ENCODE data around the gene PAX5.
"Not testable (repeated sequence)": the region's sequence is repeated elsewhere in the genome, so short reads cannot be mapped to it uniquely, and the experiment has no call there.

Gene PAX5

DNA sequence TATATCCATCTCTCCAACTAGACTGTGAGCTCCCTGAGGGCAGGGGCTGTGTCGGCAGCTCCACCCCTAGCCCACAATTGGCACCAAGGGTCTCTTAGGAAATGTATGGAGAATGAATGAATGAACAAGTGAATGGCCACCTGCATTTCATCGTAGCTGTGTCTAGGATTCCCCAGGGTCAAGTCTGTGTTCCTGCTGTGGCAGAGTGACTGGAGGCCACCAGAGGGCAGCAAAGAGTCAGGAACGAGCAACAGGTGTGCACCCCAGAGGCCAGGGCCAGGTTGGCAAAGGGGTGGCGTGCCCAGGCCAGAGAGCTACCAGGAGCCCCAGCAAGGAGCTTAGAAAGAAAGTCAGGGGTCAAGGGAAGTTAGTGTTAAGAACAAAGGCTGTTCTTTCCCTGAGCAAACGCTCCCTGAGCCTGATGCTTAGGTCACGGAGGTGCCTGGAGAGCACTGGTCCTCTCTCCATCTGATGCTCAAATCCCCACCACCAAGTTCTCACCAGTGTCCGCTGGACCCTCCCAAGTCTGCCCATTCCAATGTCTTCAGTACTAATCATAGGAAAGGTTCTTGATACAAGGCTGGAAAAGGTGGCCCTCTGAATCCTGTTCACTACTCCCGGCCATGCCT lies 160.7 kb downstream of the PAX5 start:
- Histone ChIP-seq H3K27me3 (ENCODE audit: control insufficient read depth, insufficient read depth, low read length) (no peaks in the 10 kb centered on the region), H3K4me1 (ENCODE audit: control insufficient read depth, insufficient read depth, low read length) (no peaks in the 10 kb centered on the region)

GRCh38 chr9:36872641-36873040 lies 161.4 kb downstream of the PAX5 start:
- Histone ChIP-seq H3K4me1 (ENCODE audit: control insufficient read depth, insufficient read depth, low read length) (no peaks in the 10 kb centered on the region), H3K36me3 (ENCODE audit: control insufficient read depth, insufficient read depth, low read length) (no peaks in the 10 kb centered on the region)

More for the DNA sequence above, 160.7 kb downstream of the PAX5 start:
- H3K36me3 ChIP-seq (ENCODE audit: control insufficient read depth, insufficient read depth, low read length): no peaks in the 10 kb centered on the region
- no peaks in the 10 kb centered on the region for H3K9me3 ChIP-seq (ENCODE audit: control insufficient read depth, insufficient read depth, low read length)
- no peak overlapping the region for H3K9ac ChIP-seq (ENCODE audit: low read depth, low read length)
- no peak overlapping the region for H3K4me3 ChIP-seq (ENCODE audit: low read depth, low read length)

GRCh38 chr9:36871606-36872005 lies 162.5 kb downstream of the PAX5 start:
- H3K27me3 ChIP-seq (ENCODE audit: control insufficient read depth, insufficient read depth, low read length): no peaks in the 10 kb centered on the region
- H3K9me3 ChIP-seq (ENCODE audit: control insufficient read depth, insufficient read depth, low read length): no peaks in the 10 kb centered on the region
- no peaks in the 10 kb centered on the region for H3K36me3 ChIP-seq (ENCODE audit: control insufficient read depth, insufficient read depth, low read length)
- H3K4me1 ChIP-seq (ENCODE audit: control insufficient read depth, insufficient read depth, low read length): no peaks in the 10 kb centered on the region
- no peak overlapping the region for H3K9ac ChIP-seq (ENCODE audit: low read depth, low read length)
- H3K4me3 ChIP-seq (ENCODE audit: low read depth, low read length): no peak overlapping the region

More at GRCh38 chr9:36872641-36873040, 161.4 kb downstream of the PAX5 start:
- Histone ChIP-seq H3K9ac (ENCODE audit: low read depth, low read length) (no peak overlapping the region), H3K9me3 (ENCODE audit: control insufficient read depth, insufficient read depth, low read length) (no peaks in the 10 kb centered on the region), H3K27me3 (ENCODE audit: control insufficient read depth, insufficient read depth, low read length) (no peaks in the 10 kb centered on the region), H3K4me3 (ENCODE audit: low read depth, low read length) (no peak overlapping the region)

DNA sequence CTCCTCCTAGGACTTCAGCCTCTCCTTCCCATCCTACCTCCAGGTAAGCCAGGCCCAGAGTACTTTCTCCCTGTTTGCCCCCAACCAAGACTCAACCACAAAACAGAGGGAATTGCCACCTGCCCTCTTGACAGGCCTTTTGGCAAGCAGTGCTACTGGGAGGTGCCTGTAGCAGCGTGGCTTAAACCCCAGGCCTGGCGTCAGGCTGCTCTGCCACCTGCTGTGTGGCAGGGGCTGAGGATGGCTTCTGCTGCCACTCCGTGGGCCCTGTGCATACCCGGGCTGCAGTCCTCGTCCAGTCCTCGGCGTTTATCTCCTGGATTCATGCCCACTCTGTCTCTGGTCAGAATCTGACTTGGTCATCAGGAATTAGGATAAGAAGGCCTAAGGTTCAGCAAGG lies 163.1 kb downstream of the PAX5 start:
- no peak overlapping the region for H3K4me3 ChIP-seq (ENCODE audit: low read depth, low read length)
- H3K4me1 ChIP-seq (ENCODE audit: control insufficient read depth, insufficient read depth, low read length): no peaks in the 10 kb centered on the region
- no peaks in the 10 kb centered on the region for H3K27me3 ChIP-seq (ENCODE audit: control insufficient read depth, insufficient read depth, low read length)
- H3K36me3 ChIP-seq (ENCODE audit: control insufficient read depth, insufficient read depth, low read length): no peaks in the 10 kb centered on the region
- no peaks in the 10 kb centered on the region for H3K9me3 ChIP-seq (ENCODE audit: control insufficient read depth, insufficient read depth, low read length)
- no peak overlapping the region for H3K9ac ChIP-seq (ENCODE audit: low read depth, low read length)

DNA sequence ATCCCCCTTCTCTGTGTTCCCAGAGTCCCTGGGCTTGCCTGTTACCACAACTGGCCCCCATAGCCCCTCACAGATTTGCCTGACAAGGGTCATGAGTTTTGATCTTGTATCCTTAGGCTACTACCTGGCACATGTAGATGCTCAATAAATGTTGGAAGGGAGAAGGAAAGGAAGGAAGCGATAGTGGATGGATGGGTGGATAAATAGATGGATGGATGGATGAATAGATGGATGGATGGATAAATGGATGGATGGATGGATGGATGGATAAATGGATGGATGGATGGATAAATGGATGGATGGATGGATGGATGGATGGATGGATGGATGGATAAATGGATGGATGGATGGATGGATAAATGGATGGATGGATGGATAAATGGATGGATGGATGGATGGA lies 164.5 kb downstream of the PAX5 start:
- H3K4me3 ChIP-seq (ENCODE audit: low read depth, low read length); H3K36me3 ChIP-seq (ENCODE audit: control insufficient read depth, insufficient read depth, low read length); H3K27me3 ChIP-seq (ENCODE audit: control insufficient read depth, insufficient read depth, low read length); H3K9ac ChIP-seq (ENCODE audit: low read depth, low read length); H3K9me3 ChIP-seq (ENCODE audit: control insufficient read depth, insufficient read depth, low read length); H3K4me1 ChIP-seq (ENCODE audit: control insufficient read depth, insufficient read depth, low read length): not testable (repeated sequence)

DNA sequence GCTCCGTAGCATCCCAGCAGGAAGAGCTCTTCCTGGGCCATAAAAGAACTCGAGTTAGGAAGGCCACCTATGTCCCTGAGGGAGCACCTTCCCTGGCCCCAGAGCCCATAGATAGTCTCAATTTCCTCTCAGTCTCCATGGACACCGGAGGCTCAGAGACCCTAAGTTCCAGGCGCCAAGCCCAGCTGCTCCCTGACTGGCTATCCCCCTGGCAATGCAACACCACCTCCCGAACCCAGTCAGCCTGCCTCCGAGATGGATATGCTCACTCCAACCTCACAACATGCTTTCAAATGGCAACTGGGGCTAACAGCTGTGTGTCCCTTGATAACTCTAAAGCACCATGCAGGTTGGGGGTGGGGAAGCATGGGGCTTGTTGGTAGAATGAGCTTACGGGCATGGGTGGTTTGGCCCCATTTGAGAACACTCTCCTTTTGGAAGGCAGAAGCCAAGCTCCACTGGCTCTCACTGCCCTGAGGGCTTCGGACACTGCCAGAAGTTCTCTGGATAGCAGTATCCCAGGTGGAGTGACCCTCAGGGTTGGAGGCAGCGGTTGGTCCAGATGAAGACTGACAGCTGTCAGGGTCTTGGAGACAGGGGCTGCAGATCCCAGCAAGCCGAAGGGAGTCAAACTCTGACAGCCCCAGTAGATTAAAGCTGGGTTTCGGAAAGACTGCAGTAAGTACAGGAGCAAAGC lies 165.3 kb downstream of the PAX5 start:
- no peaks in the 10 kb centered on the region for H3K9me3 ChIP-seq (ENCODE audit: control insufficient read depth, insufficient read depth, low read length)
- H3K36me3 ChIP-seq (ENCODE audit: control insufficient read depth, insufficient read depth, low read length): no peaks in the 10 kb centered on the region
- no peak overlapping the region for H3K9ac ChIP-seq (ENCODE audit: low read depth, low read length)
- H3K4me1 ChIP-seq (ENCODE audit: control insufficient read depth, insufficient read depth, low read length): no peaks in the 10 kb centered on the region
- peaks cover 14% of the 10 kb centered on the region for H3K27me3 ChIP-seq (ENCODE audit: control insufficient read depth, insufficient read depth, low read length)
- no peak overlapping the region for H3K4me3 ChIP-seq (ENCODE audit: low read depth, low read length)

DNA sequence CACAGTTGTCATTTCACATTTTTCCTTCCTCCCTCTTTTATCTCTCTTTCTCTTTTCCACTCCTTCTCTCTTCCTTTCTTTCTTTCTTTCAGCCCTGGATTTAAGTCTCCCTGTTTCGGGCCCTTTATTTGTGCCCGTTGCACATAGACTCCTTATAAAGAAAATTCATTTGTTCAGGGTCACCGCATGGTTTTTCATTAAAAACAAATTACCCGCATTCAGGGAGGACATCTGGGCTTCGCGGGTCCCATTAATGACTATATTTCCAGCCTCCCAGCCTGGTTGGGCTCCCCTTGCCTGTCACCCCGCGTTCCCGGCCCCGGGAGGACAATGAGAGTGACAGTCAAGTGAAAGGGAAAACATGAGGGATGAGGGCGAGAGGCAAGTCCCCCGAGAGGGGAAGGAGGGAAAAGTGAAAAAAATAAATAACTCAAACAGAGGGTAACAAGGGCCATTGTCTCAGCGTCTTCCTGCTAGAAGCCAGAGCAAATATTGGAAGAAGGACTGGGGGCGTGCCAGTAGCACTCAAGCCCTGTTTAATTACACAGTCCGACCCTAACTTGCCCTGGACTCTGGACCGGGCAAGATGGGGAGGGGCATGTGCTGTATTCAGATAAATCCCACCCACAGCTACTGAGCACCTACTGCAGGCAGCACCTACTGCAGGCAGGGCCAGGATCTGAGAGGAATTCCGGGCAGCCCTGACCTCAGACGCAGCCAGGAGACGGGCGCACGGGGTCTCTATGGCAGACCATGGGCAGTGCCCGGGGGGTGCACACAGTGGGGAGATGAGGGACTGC lies 166.2 kb downstream of the PAX5 start:
- Histone ChIP-seq H3K9ac (ENCODE audit: low read depth, low read length) (no peak overlapping the region), H3K27me3 (ENCODE audit: control insufficient read depth, insufficient read depth, low read length) (peaks cover 18% of the 10 kb centered on the region), H3K4me3 (ENCODE audit: low read depth, low read length) (no peak overlapping the region), H3K9me3 (ENCODE audit: control insufficient read depth, insufficient read depth, low read length) (no peaks in the 10 kb centered on the region), H3K4me1 (ENCODE audit: control insufficient read depth, insufficient read depth, low read length) (no peaks in the 10 kb centered on the region), H3K36me3 (ENCODE audit: control insufficient read depth, insufficient read depth, low read length) (peaks cover under 1% of the 10 kb centered on the region)

DNA sequence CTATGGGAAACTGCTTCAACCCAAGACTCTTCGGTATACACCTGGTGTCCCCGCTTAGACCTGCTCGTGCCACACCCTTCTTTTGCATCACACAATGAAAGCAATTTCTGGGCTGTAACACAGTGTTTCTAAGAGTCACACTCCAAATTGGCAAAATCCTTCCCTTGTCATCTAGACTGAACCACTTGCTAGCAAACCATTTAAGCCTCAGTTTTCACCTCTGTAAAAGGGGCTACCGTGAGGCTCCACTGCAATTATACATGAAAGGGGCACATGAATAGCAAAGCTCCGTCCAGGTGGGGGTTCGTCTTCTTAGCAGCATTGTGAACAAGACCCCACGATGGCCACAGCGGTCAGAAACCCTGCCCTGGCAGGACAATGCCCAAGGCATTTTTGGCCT lies 166.8 kb downstream of the PAX5 start:
- H3K4me3 ChIP-seq (ENCODE audit: low read depth, low read length): no peak overlapping the region
- H3K9me3 ChIP-seq (ENCODE audit: control insufficient read depth, insufficient read depth, low read length): no peaks in the 10 kb centered on the region
- peaks cover 2% of the 10 kb centered on the region for H3K36me3 ChIP-seq (ENCODE audit: control insufficient read depth, insufficient read depth, low read length)
- no peaks in the 10 kb centered on the region for H3K4me1 ChIP-seq (ENCODE audit: control insufficient read depth, insufficient read depth, low read length)
- no peak overlapping the region for H3K9ac ChIP-seq (ENCODE audit: low read depth, low read length)
- peaks cover 25% of the 10 kb centered on the region for H3K27me3 ChIP-seq (ENCODE audit: control insufficient read depth, insufficient read depth, low read length)

DNA sequence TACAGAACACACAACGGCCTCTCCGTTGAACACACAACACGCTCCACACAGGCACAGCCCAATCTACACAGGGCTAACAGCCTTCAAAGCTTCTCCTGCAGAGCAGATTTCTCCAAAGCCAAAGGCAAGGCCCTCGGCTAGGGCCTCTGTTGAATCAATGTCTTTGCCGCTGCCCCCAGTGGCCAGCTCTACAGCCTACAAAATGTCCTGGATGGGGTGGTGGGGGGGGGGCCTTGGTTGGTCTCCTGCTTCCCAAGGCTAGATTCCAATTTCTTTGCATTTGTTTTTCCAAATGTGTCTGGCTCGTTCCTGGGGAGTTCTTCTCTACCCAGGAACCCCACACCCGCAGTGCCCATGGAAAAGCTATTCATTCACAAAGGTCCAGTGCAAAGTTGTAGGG lies 167.2 kb downstream of the PAX5 start:
- no peaks in the 10 kb centered on the region for H3K4me1 ChIP-seq (ENCODE audit: control insufficient read depth, insufficient read depth, low read length)
- H3K27me3 ChIP-seq (ENCODE audit: control insufficient read depth, insufficient read depth, low read length): peaks cover 25% of the 10 kb centered on the region
- no peak overlapping the region for H3K9ac ChIP-seq (ENCODE audit: low read depth, low read length)
- H3K4me3 ChIP-seq (ENCODE audit: low read depth, low read length): no peak overlapping the region
- peaks cover 2% of the 10 kb centered on the region for H3K36me3 ChIP-seq (ENCODE audit: control insufficient read depth, insufficient read depth, low read length)
- no peaks in the 10 kb centered on the region for H3K9me3 ChIP-seq (ENCODE audit: control insufficient read depth, insufficient read depth, low read length)

DNA sequence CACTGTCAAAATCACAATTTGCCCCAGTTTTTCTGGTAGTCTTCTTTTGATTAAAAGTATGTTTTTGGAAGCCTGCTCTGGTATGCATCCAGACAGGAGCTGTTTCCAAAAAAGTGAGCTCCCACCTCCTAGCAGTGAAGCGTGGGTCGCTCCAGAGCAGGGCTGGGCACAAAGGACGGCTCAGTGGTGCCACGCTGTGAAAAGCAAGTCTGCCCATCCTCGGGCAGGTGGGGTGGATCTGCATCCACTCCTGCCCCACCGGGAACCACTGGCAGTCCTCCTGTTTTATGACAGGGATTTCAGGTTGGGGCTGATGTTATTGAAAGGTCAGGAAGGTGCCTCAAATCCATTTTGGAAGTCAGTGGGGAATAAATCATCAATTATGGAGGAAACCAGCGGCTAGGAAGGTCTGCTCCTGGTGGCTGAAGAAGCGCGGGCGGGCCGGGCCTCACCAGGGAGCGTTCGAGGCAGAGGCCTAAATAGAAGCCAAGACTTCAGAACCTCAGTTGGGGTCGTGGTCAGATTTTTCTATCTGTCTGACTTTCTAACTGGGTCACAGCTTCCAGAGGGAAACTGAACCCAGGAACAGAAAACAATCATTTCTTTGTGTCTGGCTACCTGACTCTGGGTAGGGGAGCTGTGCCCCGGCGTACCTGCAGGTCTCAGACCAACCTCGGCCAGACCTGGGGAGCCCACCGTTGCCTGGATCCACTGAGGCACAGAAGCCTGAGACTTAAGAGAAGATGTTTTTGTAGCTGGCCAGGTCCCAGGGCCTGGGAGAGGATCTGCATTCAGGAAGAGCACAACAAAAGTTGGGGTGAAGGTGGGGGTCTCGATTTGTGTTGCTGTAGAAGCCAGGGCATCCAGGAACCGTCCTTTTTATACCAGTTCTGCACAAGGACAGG lies 168.1 kb downstream of the PAX5 start:
- no peaks in the 10 kb centered on the region for H3K4me1 ChIP-seq (ENCODE audit: control insufficient read depth, insufficient read depth, low read length)
- peaks cover 2% of the 10 kb centered on the region for H3K36me3 ChIP-seq (ENCODE audit: control insufficient read depth, insufficient read depth, low read length)
- H3K27me3 ChIP-seq (ENCODE audit: control insufficient read depth, insufficient read depth, low read length): peaks cover 25% of the 10 kb centered on the region
- H3K4me3 ChIP-seq (ENCODE audit: low read depth, low read length): no peak overlapping the region
- no peaks in the 10 kb centered on the region for H3K9me3 ChIP-seq (ENCODE audit: control insufficient read depth, insufficient read depth, low read length)
- H3K9ac ChIP-seq (ENCODE audit: low read depth, low read length): no peak overlapping the region
